Measurements from ENCODE around the gene ZFP36L1.
A peak's percentile ranks its signal among the peaks of the same experiment; 100 is the strongest.

The ZFP36L1 gene

DNA sequence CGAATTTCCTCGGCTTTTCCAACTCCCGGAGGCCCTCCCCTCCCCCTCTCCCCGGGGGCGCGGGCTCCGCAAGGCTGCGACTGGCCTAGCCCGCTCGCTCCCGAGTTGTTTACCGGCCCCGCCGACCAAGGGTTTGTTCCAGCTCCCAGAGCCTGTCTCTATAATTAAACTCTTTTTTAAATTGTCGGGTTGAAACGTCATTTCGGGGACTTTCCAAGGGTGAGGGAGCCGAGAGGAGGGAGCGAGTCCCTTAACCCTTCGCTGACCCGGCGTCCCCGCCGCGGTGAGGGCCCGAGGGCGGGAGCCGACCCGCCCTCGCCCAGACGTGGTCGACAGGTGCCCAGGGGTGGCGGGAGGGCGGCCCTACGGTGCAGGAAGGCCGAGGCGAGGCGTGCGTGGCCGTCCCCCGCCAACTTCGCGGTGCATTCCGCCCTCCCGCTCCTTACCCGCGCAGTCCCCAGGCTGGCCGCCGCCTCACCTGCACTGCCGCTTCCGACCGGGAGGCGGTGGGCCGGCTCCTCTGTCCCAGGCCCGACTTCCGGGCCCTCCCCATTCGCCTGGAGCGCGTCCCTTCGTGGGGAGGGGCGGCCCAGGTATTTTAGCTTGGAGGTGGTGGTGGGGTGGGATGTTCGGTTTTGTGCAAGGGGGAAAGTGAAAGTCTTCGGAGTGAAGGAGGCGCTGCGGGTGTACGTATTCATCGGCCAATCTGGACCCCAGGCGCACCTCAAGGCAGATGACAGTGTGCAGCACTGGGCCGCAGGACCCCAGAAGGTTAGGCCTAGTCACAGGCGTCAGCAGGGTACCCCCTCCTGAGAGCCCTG is 2.9 kb upstream of the ZFP36L1 start:
- Histone ChIP-seq H3K36me3 (ENCODE audit: insufficient read depth, low read length) (peaks cover 10% of the 10 kb centered on the region), H3K9me3 (ENCODE audit: low read depth, low read length) (no peaks in the 10 kb centered on the region), H3K27ac (peak overlapping the region; percentile 99), H3K9ac (ENCODE audit: insufficient read length) (peak overlapping the region; percentile 97), H3K4me3 (peak overlapping the region; percentile 94)
- no peak for DNase-seq (ENCODE audit: low read depth, low spot score)
- no peak for TF ChIP-seq FOXP2 (optimal IDR thresholded peaks at IDR 0.05; ENCODE audit: control extremely low read depth, extremely low read length, insufficient read depth)
- TF ChIP-seq POLR2AphosphoS5 (IDR thresholded peaks at IDR 0.05; ENCODE audit: borderline replicate concordance, low read depth, low read length): no peak
- TF ChIP-seq EZH2 (IDR thresholded peaks at IDR 0.05): no peak

DNA sequence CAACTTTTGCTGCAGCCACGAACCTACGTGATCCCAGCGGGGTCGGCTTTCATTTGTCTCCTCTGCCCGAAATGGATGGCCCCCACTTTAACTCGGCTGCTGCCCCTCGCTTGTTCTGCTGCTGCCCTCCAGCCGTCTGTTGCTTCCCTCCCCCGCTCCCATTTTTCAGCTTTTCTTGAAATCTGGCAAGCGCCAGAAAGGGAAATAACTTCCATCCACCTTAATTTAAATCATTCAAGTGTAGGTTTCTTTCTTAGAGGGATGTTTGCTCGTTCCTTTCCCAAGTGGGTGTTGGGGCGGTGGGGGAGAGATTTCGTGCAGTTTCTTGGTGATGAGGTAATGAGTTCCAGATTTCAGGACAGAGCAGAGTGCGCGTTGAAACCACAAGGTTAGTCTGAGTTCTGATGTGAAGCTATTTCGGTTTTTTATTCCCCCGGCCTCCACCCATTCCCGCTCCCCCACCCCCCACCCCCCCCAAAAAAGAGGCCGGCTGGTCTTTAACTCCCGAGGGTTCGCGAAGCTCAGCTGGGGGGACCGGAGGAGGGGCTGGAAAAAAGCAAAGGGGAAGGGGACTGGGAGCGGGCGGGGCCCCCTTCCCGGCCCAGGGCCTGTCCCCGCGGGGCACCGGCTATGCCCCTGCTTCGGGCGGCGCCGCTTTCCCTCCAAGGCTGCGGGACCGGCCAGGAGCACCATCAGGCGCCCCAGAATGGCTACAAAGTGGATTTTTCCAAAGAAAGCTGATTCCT is 2.2 kb upstream of the ZFP36L1 start:
- Histone ChIP-seq H3K27ac (peak overlapping the region; percentile 99), H3K36me3 (ENCODE audit: insufficient read depth, low read length) (peaks cover 17% of the 10 kb centered on the region), H3K9ac (ENCODE audit: insufficient read length) (peak overlapping the region; percentile 97), H3K9me3 (ENCODE audit: low read depth, low read length) (no peaks in the 10 kb centered on the region), H3K4me3 (peak overlapping the region; percentile 94)
- DNase-seq (ENCODE audit: low read depth, low spot score): peak; percentile 89
- TF ChIP-seq EZH2 (IDR thresholded peaks at IDR 0.05): no peak
- TF ChIP-seq POLR2AphosphoS5 (IDR thresholded peaks at IDR 0.05; ENCODE audit: borderline replicate concordance, low read depth, low read length): peak; percentile 55; the same call in 1 of the 2 replicates
- TF ChIP-seq FOXP2 (optimal IDR thresholded peaks at IDR 0.05; ENCODE audit: control extremely low read depth, extremely low read length, insufficient read depth): no peak

- TF ChIP-seq EZH2 (IDR thresholded peaks at IDR 0.05): no peak
- no peak for TF ChIP-seq FOXP2 (optimal IDR thresholded peaks at IDR 0.05; ENCODE audit: control extremely low read depth, extremely low read length, insufficient read depth)
- no peak; the same call in 1 of the 2 replicates for TF ChIP-seq POLR2AphosphoS5 (IDR thresholded peaks at IDR 0.05; ENCODE audit: borderline replicate concordance, low read depth, low read length)
- peak overlapping the region; percentile 99 for H3K27ac ChIP-seq
- peaks cover 25% of the 10 kb centered on the region for H3K36me3 ChIP-seq (ENCODE audit: insufficient read depth, low read length)
- H3K9me3 ChIP-seq (ENCODE audit: low read depth, low read length): no peaks in the 10 kb centered on the region
- H3K4me3 ChIP-seq: peak overlapping the region; percentile 94
- peak overlapping the region; percentile 97 for H3K9ac ChIP-seq (ENCODE audit: insufficient read length)
- DNase-seq (ENCODE audit: low read depth, low spot score): no peak
Measured at GRCh38 chr14:68794130-68794850, 1.4 kb upstream of the ZFP36L1 start.

DNA sequence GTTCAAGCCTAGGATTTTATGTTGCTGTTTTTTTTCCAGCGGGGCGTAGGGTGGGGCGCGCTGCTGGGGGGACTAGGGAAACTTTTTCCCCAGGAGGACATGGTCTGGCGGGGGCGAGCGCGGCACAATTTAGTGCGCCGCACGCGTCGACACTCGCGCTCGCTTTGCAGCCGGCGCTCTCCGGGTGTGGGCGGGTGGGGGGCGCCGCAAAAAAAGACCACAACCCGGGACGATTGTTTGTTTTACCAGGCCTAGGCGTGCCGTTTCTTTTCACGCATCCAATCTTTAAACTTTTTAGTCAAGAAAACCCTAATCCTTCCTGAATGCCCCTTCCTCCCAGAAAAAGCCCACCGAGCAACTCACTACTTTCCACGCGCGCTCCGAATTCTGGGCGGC is 865 bp upstream of the ZFP36L1 start:
- Histone ChIP-seq H3K9me3 (ENCODE audit: low read depth, low read length) (no peaks in the 10 kb centered on the region), H3K36me3 (ENCODE audit: insufficient read depth, low read length) (peaks cover 29% of the 10 kb centered on the region), H3K9ac (ENCODE audit: insufficient read length) (peak overlapping the region; percentile 97), H3K4me3 (peak overlapping the region; percentile 94), H3K27ac (peak overlapping the region; percentile 99)
- DNase-seq (ENCODE audit: low read depth, low spot score): no peak
- TF ChIP-seq FOXP2 (optimal IDR thresholded peaks at IDR 0.05; ENCODE audit: control extremely low read depth, extremely low read length, insufficient read depth) (no peak), POLR2AphosphoS5 (IDR thresholded peaks at IDR 0.05; ENCODE audit: borderline replicate concordance, low read depth, low read length) (no peak), EZH2 (IDR thresholded peaks at IDR 0.05) (no peak)

DNA sequence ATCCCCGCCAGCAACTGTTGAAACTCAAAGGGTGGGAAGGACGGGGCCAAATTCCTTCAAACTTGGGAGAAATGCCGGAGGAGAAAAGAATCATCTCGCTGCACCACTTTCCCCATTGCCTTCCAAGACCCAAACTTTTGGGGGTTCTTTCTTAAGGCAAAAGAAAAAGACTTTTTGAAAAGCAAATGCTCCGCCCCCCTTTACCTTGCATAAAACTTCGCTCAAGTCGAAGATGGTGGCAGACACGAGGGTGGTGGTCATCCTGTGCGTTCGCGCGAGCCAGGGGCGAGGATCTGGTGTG is 239 bp downstream of the ZFP36L1 start:
- Histone ChIP-seq H3K9ac (ENCODE audit: insufficient read length) (peak overlapping the region; percentile 97), H3K4me3 (peak overlapping the region; percentile 94), H3K27ac (peak overlapping the region; percentile 99), H3K9me3 (ENCODE audit: low read depth, low read length) (no peaks in the 10 kb centered on the region), H3K36me3 (ENCODE audit: insufficient read depth, low read length) (peaks cover 38% of the 10 kb centered on the region)
- no peak for TF ChIP-seq POLR2AphosphoS5 (IDR thresholded peaks at IDR 0.05; ENCODE audit: borderline replicate concordance, low read depth, low read length)
- TF ChIP-seq FOXP2 (optimal IDR thresholded peaks at IDR 0.05; ENCODE audit: control extremely low read depth, extremely low read length, insufficient read depth): no peak
- TF ChIP-seq EZH2 (IDR thresholded peaks at IDR 0.05): no peak
- no peak for DNase-seq (ENCODE audit: low read depth, low spot score)

- no peaks in the 10 kb centered on the region for H3K9me3 ChIP-seq (ENCODE audit: low read depth, low read length)
- no peak for DNase-seq (ENCODE audit: low read depth, low spot score)
- peaks cover 44% of the 10 kb centered on the region for H3K36me3 ChIP-seq (ENCODE audit: insufficient read depth, low read length)
- TF ChIP-seq FOXP2 (optimal IDR thresholded peaks at IDR 0.05; ENCODE audit: control extremely low read depth, extremely low read length, insufficient read depth) (no peak), EZH2 (IDR thresholded peaks at IDR 0.05) (no peak), POLR2AphosphoS5 (IDR thresholded peaks at IDR 0.05; ENCODE audit: borderline replicate concordance, low read depth, low read length) (no peak)
- peak overlapping the region; percentile 97 for H3K9ac ChIP-seq (ENCODE audit: insufficient read length)
- peak overlapping the region; percentile 94 for H3K4me3 ChIP-seq
- peak overlapping the region; percentile 99 for H3K27ac ChIP-seq
Measured at GRCh38 chr14:68791902-68792677, 777 bp downstream of the ZFP36L1 start.

DNA sequence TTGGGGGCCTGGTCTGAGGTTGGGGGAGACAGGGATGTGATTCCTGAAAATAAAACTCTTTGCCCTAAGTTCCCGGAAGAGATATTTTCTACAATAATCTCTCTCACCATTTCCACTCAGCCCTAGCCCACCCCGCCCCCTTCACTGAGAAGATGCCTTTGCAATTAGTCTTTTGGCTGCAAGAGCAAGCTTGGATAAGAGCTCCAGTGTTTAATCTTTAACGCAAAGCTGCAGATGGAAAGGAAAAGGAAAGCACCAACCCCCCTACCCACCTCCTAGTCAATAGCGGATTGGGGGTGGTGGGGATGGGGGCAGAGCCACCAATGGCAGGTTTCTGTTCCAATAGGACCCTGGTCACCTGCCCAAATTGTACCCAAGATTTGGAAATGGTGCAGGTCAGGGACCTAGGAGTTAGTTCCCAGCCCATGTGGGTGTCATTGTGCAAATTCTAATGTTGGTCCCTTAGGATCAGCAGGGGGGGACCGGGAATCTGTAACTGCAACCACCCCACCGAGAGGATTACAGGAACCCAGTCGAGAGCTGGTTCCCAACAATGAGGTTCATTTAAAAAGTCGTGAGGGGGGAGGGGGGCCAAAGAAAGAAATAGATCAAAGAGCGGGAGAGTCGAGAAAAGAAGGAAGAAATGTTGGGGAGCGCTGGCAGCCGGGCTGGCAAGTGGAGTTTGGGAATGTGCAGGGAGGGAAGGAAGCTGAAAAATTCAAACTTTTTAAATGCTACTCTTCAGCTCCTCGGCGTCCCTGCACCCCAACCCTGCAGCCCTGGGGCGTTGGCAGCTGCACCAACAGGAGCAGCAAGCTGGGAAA is 1.6 kb downstream of the ZFP36L1 start:
- peaks cover 49% of the 10 kb centered on the region for H3K36me3 ChIP-seq (ENCODE audit: insufficient read depth, low read length)
- peak overlapping the region; percentile 94 for H3K4me3 ChIP-seq
- H3K9ac ChIP-seq (ENCODE audit: insufficient read length): peak overlapping the region; percentile 97
- TF ChIP-seq POLR2AphosphoS5 (IDR thresholded peaks at IDR 0.05; ENCODE audit: borderline replicate concordance, low read depth, low read length): 0 out of 2 replicates have a peak, but pooled peaks have one; percentile 9
- TF ChIP-seq FOXP2 (optimal IDR thresholded peaks at IDR 0.05; ENCODE audit: control extremely low read depth, extremely low read length, insufficient read depth): no peak
- TF ChIP-seq EZH2 (IDR thresholded peaks at IDR 0.05): no peak
- DNase-seq (ENCODE audit: low read depth, low spot score): no peak
- H3K27ac ChIP-seq: peak overlapping the region; percentile 58; the same call in 1 of the 2 replicates
- H3K9me3 ChIP-seq (ENCODE audit: low read depth, low read length): no peaks in the 10 kb centered on the region

All from SK-N-MC (cell line).